Right forelimb (tissue), 1 donor: ENCODE results near the gene HINT1.
A peak's percentile ranks its signal among the peaks of the same experiment; 100 is the strongest.
"Not testable (repeated sequence)": the region's sequence is repeated elsewhere in the genome, so short reads cannot be mapped to it uniquely, and the experiment has no call there.

Experiments
- DNase-seq: peaks from one replicate; pipeline ENCODE4 v3.0.0-alpha.2; 2018

The HINT1 gene

GRCh38 chr5:131165119-131165727, at the start of gene HINT1:
TSS of gene HINT1 (minus strand) at chr5:131165256. CDS start at chr5:131165205, 51 bp downstream.
- peak; percentile 93 for DNase-seq

GRCh38 chr5:131214609-131215227, 49.7 kb upstream of the HINT1 start:
- DNase-seq, result no peak

GRCh38 chr5:131212471-131213021, 47.5 kb upstream of the HINT1 start:
- no peak for DNase-seq

- DNase-seq, result no peak
Measured at GRCh38 chr5:131211669-131212068, 46.6 kb upstream of the HINT1 start.

- DNase-seq, result no peak
Measured at GRCh38 chr5:131210151-131210510, 45.1 kb upstream of the HINT1 start.

- no peak for DNase-seq
Measured at GRCh38 chr5:131209506-131210150, 44.6 kb upstream of the HINT1 start.

GRCh38 chr5:131209175-131209505, 44.1 kb upstream of the HINT1 start:
- no peak for DNase-seq

GRCh38 chr5:131206772-131207171, 41.7 kb upstream of the HINT1 start:
- no peak for DNase-seq

GRCh38 chr5:131206061-131206460, 41.0 kb upstream of the HINT1 start:
- DNase-seq, result no peak

GRCh38 chr5:131204964-131205363, 39.9 kb upstream of the HINT1 start:
- DNase-seq, result no peak

- DNase-seq, result no peak
Measured at GRCh38 chr5:131200560-131200959, 35.5 kb upstream of the HINT1 start.

GRCh38 chr5:131198625-131199024, 33.6 kb upstream of the HINT1 start:
- DNase-seq, result no peak

GRCh38 chr5:131196331-131196730, 31.3 kb upstream of the HINT1 start:
- no peak for DNase-seq

GRCh38 chr5:131195696-131196095, 30.6 kb upstream of the HINT1 start:
- no peak for DNase-seq

GRCh38 chr5:131194725-131195124, 29.7 kb upstream of the HINT1 start:
- DNase-seq, result no peak

GRCh38 chr5:131193897-131194296, 28.8 kb upstream of the HINT1 start:
- DNase-seq, result not testable (repeated sequence)

GRCh38 chr5:131193106-131193505, 28.1 kb upstream of the HINT1 start:
- no peak for DNase-seq

GRCh38 chr5:131186561-131187256, 21.7 kb upstream of the HINT1 start:
- DNase-seq, result no peak

GRCh38 chr5:131185523-131186104, 20.6 kb upstream of the HINT1 start:
- no peak for DNase-seq

- DNase-seq, result no peak
Measured at GRCh38 chr5:131182839-131183238, 17.8 kb upstream of the HINT1 start.

- DNase-seq, result no peak
Measured at GRCh38 chr5:131180407-131180806, 15.4 kb upstream of the HINT1 start.

GRCh38 chr5:131171276-131171810, 6.3 kb upstream of the HINT1 start:
- DNase-seq, result no peak
